Endodermal cell (in vitro differentiated cells): ENCODE results near the gene XRN2. TPM values are rescaled to one million over a fixed set of nuclear protein-coding genes. Genes with fewer than 3 reads are reported as not detected.
A peak's percentile ranks its signal among the peaks of the same experiment; 100 is the strongest.

ENCODE experiments used
- DNase-seq: peaks from one replicate; pipeline ENCODE4 v3.0.0-alpha.2; 2017
- H3K27ac ChIP-seq: 2 replicates; pipeline ENCODE4 v1.5.1; 2013; ENCODE audit warnings: mild to moderate bottlenecking, low read depth, low read length, moderate library complexity
- H3K27me3 ChIP-seq: 2 replicates; pipeline ENCODE4 v1.6.1; 2013; ENCODE audit warnings: mild to moderate bottlenecking, low read length, moderate library complexity; ENCODE audit not compliant: insufficient read depth, control insufficient read depth, poor library complexity, severe bottlenecking
- H3K36me3 ChIP-seq: 2 replicates; pipeline ENCODE4 v1.7.0; 2013; ENCODE audit warnings: mild to moderate bottlenecking, low read length, moderate library complexity; ENCODE audit not compliant: control insufficient read depth, insufficient read depth
- H3K4me1 ChIP-seq: one replicate; pipeline ENCODE4 v1.7.0; 2013; ENCODE audit warnings: low read length; ENCODE audit not compliant: control insufficient read depth, insufficient read depth
- H3K4me3 ChIP-seq: 2 replicates; pipeline ENCODE4 v1.5.1; 2013; ENCODE audit warnings: mild to moderate bottlenecking, low read length, moderate library complexity
- H3K9ac ChIP-seq: 2 replicates; pipeline ENCODE4 v1.6.1; 2013; ENCODE audit warnings: mild to moderate bottlenecking, low read length, moderate library complexity; ENCODE audit not compliant: poor library complexity, severe bottlenecking; ENCODE audit errors: extremely low read depth
- H3K9me3 ChIP-seq: 2 replicates; pipeline ENCODE4 v1.6.1; 2013; ENCODE audit warnings: mild to moderate bottlenecking, low read length, moderate library complexity; ENCODE audit not compliant: control insufficient read depth
- H3K27ac Mint-ChIP-seq: 2 replicates; pipeline ENCODE4 v1.8.0; 2020; ENCODE audit warnings: mixed read lengths
- H3K27me3 Mint-ChIP-seq: 2 replicates; pipeline ENCODE4 v1.8.0; 2021; ENCODE audit warnings: mild to moderate bottlenecking, mixed read lengths; ENCODE audit not compliant: insufficient read depth
- H3K36me3 Mint-ChIP-seq: 2 replicates; pipeline ENCODE4 v1.8.0; 2020; ENCODE audit warnings: low read depth, mixed read lengths
- H3K4me1 Mint-ChIP-seq: 2 replicates; pipeline ENCODE4 v1.8.0; 2020; ENCODE audit warnings: mixed read lengths
- H3K4me3 Mint-ChIP-seq: 2 replicates; pipeline ENCODE4 v1.8.0; 2020; ENCODE audit warnings: mild to moderate bottlenecking, moderate library complexity, mixed read lengths
- H3K9me3 Mint-ChIP-seq: 2 replicates; pipeline ENCODE4 v1.8.0; 2020; ENCODE audit warnings: mild to moderate bottlenecking, mixed read lengths
- CTCF ChIP-seq: fragments of 200-600 bp; sonication (generic); conservative IDR thresholded peaks from 2 replicates; pipeline ENCODE4 v1.5.0; 2021; ENCODE audit warnings: antibody characterized with exemption, mild to moderate bottlenecking
- WGBS, 2 experiments: methylation state at CpG; one replicate each; pipeline versions ENCODE4 v1.1.5 to v1.1.7; 2013; ENCODE audit warnings: missing lambda C conversion rate in 2 of 2, mixed read lengths in 1 of 2; ENCODE audit not compliant: insufficient coverage in 1 of 2, insufficient read length in 1 of 2; 5-methylcytosine and 5-hydroxymethylcytosine counted together
- total RNA-seq, 2 donors: library from RNA; stranded (reverse); fragmentation: NEBNext Ultra II Directional in 1 of 2; extraction: Animal tissue kit (Norgen Biotek cat#: 25700) in 1 of 2; gene quantifications; 2 replicates in 1 of 2; 3 replicates in 1 of 2; pipeline ENCODE4 v1.2.1, GENCODE V29; 2021

XRN2 gene
- total RNA-seq, 2 donors from 2014 or later, result 91.5 to 101 TPM

GRCh38 chr20:21302664-21303060 is 469 bp upstream of the XRN2 start:
- peaks cover 6% of the 10 kb centered on the region for H3K4me1 ChIP-seq

GRCh38 chr20:21303872-21304586 is 898 bp downstream of the XRN2 start:
- H3K9ac ChIP-seq, result peak overlapping the region; percentile 88
- H3K27ac ChIP-seq, result peak overlapping the region; percentile 99
- peaks cover 6% of the 10 kb centered on the region for H3K4me1 ChIP-seq
- no peaks in the 10 kb centered on the region for H3K27me3 Mint-ChIP-seq
- H3K9me3 ChIP-seq, result no peaks in the 10 kb centered on the region
- peaks cover 15% of the 10 kb centered on the region for H3K36me3 Mint-ChIP-seq
- whole genome bisulfite sequencing, 2 experiments, result 2 to 4% methylated on average over 13 to 18 of the region's 18 CpGs
- H3K27ac Mint-ChIP-seq, result peak overlapping the region; percentile 97
- H3K4me3 ChIP-seq, result peak overlapping the region; percentile 93
- no peaks in the 10 kb centered on the region for H3K9me3 Mint-ChIP-seq
- H3K36me3 ChIP-seq, result no peaks in the 10 kb centered on the region
- no peak for DNase-seq
- peaks cover 23% of the 10 kb centered on the region for H3K4me1 Mint-ChIP-seq
- no peaks in the 10 kb centered on the region for H3K27me3 ChIP-seq
- no peak for TF ChIP-seq CTCF
- H3K4me3 Mint-ChIP-seq, result peak overlapping the region; percentile 97

More at GRCh38 chr20:21302664-21303060, 469 bp upstream of the XRN2 start:
- no peaks in the 10 kb centered on the region for H3K27me3 Mint-ChIP-seq
- no peak for DNase-seq
- H3K4me3 Mint-ChIP-seq, result peak overlapping the region; percentile 97
- Histone ChIP-seq H3K27me3 (no peaks in the 10 kb centered on the region), H3K9ac (peak overlapping the region; percentile 88), H3K4me3 (peak overlapping the region; percentile 93), H3K9me3 (no peaks in the 10 kb centered on the region), H3K36me3 (no peaks in the 10 kb centered on the region), H3K27ac (peak overlapping the region; percentile 99)
- TF ChIP-seq CTCF, result no peak
- no peaks in the 10 kb centered on the region for H3K9me3 Mint-ChIP-seq
- WGBS, 2 experiments, result 6 to 8% methylated on average over 6 to 11 of the region's 12 CpGs
- H3K27ac Mint-ChIP-seq, result peak overlapping the region; percentile 3
- H3K4me1 Mint-ChIP-seq, result peaks cover 13% of the 10 kb centered on the region
- H3K36me3 Mint-ChIP-seq, result peaks cover 6% of the 10 kb centered on the region

DNA sequence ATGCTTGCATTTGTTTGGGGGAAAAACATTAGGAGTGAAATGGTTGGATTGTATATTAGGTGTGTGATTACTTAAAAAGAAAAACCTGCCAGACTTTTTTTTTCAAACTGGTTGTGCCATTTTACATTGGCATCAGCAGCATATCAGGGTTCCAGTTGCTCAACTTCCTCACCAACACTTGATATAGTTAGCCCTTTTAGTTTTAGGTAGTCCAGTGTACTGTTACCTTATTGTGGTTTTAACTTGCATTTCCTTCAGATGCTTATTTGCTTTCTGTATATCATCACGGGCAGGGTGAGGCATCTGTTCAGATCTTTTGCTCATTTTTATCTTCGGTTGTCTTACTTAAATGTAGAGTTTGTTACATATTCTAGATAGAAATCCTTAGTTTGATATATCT is 5.2 kb downstream of the XRN2 start:
- H3K36me3 ChIP-seq, result peaks cover 5% of the 10 kb centered on the region
- no peak overlapping the region for H3K27ac Mint-ChIP-seq
- H3K4me1 ChIP-seq, result no peaks in the 10 kb centered on the region
- no peak for DNase-seq
- H3K4me1 Mint-ChIP-seq, result peaks cover 25% of the 10 kb centered on the region
- H3K9me3 ChIP-seq, result no peaks in the 10 kb centered on the region
- 100% methylated on average over 2 of the region's 2 CpGs; no CpG with 5 or more reads in 1 of the 2 experiments for WGBS, 2 experiments
- no peak overlapping the region for H3K27ac ChIP-seq
- no peaks in the 10 kb centered on the region for H3K27me3 Mint-ChIP-seq
- no peak overlapping the region for H3K4me3 ChIP-seq
- no peaks in the 10 kb centered on the region for H3K27me3 ChIP-seq
- peaks cover 27% of the 10 kb centered on the region for H3K36me3 Mint-ChIP-seq
- TF ChIP-seq CTCF, result no peak
- H3K9ac ChIP-seq, result no peak overlapping the region
- no peaks in the 10 kb centered on the region for H3K9me3 Mint-ChIP-seq
- peak overlapping the region; percentile 5 for H3K4me3 Mint-ChIP-seq
